Measurements from ENCODE around the gene STK17A. TPM values are rescaled to one million over a fixed set of nuclear protein-coding genes. Genes with fewer than 3 reads are reported as not detected.
A peak's percentile ranks its signal among the peaks of the same experiment; 100 is the strongest.

STK17A gene
- total and polyA plus RNA-seq, 4 experiments from 2014 or later: 118 to 168 (median 129) TPM

DNA sequence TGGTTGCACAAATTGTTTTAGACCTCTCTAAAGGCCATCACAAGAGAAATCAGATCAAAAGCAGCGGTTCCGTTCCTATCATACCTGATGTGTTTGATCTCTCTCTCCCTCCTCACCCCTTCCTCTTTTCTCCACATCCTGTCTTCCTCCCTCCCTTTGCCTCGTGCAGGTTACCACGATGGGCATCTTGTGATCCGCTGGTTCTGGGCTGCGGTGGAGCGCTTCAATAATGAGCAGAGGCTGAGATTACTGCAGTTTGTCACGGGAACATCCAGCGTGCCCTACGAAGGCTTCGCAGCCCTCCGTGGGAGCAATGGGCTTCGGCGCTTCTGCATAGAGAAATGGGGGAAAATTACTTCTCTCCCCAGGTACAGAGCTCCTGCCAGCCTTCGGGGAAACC is 28.5 kb upstream of the STK17A start:
- H3K9me3 ChIP-seq (ENCODE audit: control insufficient read depth in 1 of 2, low read length in 2 of 2): no peaks in the 10 kb centered on the region
- no peak overlapping the region for H3K4me3 ChIP-seq (ENCODE audit: low read length in 2 of 2)
- H3K4me1 ChIP-seq (ENCODE audit: insufficient read depth, low read length): peaks cover 26% of the 10 kb centered on the region
- Mint-ChIP-seq H3K9me3 (no peaks in the 10 kb centered on the region), H3K27ac (peak overlapping the region in 4 of 7 donors; percentile 2 to 75 (median 44)), H3K27me3 (peaks cover 7 to 9% of the 10 kb centered on the region in 2 donors), H3K36me3 (no peaks in the 10 kb centered on the region), H3K4me1 (peaks cover 15 to 29% (median 17%) of the 10 kb centered on the region in 4 donors), H3K4me3 (peak overlapping the region in 5 of 8 donors; percentile 35 to 84 (median 72))
- H3K27me3 ChIP-seq (ENCODE audit: insufficient read depth, low read length): no peaks in the 10 kb centered on the region
- POLR2A ChIA-PET (ENCODE audit: partially characterized antibody): interaction anchor here (1.2 kb wide), 1 partner anchor 28 kb away, joined by 4 read pairs; the partner anchor contains the start of gene STK17A
- H3K36me3 ChIP-seq (ENCODE audit: insufficient read depth, low read length): no peaks in the 10 kb centered on the region
- peak in 2 of 5 donors; percentile 17 to 39 for DNase-seq
- intact Hi-C loops (cut with micrococcal nuclease): no loop called here
- no peak overlapping the region for H3K27ac ChIP-seq (ENCODE audit: low read depth, low read length)
- CTCF ChIA-PET (ENCODE audit: partially characterized antibody): interaction anchor here (0.6 to 3.1 kb wide), 2 partner anchors 28 to 1115 kb away, joined by 6 to 13 read pairs; partner anchors contain the start of gene STK17A

DNA sequence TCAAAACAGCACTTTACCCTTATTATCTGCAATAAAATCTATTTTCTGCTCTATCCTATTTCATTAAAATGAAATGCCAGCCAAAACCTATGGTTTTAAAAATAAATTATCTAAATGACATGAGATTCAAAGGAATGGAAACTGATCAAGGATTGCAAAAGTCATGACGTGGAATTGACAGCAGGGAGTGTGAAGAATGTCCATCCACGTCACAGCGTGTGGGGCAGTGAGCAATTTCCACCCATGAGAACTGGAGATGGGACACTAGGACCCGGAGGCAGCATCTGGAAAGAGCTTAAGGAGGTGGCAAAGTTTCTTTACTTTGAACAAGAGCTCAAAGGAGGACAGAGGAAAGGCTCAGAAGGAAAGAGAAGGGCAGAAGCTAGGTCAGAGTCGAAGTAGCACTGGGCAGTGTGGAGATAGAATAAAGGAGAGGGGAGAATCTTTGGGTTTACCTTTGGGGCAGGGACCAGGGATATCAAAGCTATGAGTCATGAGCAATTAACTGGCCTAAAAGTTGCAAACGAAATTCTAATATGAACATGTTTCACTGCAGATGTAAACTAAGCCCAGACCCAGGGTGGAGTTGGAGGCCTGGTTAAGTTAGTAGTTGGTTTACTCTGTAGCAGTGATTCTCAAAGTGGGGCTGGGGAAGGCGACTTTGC is 24.9 kb upstream of the STK17A start:
- peaks cover 15 to 24% (median 17%) of the 10 kb centered on the region in 4 donors for H3K4me1 Mint-ChIP-seq
- Histone ChIP-seq H3K27ac (ENCODE audit: low read depth, low read length) (no peak overlapping the region), H3K4me3 (ENCODE audit: low read length in 2 of 2) (no peak overlapping the region), H3K4me1 (ENCODE audit: insufficient read depth, low read length) (peaks cover 20% of the 10 kb centered on the region), H3K36me3 (ENCODE audit: insufficient read depth, low read length) (no peaks in the 10 kb centered on the region), H3K27me3 (ENCODE audit: insufficient read depth, low read length) (no peaks in the 10 kb centered on the region), H3K9me3 (ENCODE audit: control insufficient read depth in 1 of 2, low read length in 2 of 2) (no peaks in the 10 kb centered on the region)
- H3K27me3 Mint-ChIP-seq: peaks cover 9 to 23% of the 10 kb centered on the region in 2 donors
- H3K36me3 Mint-ChIP-seq: no peaks in the 10 kb centered on the region
- no peak for DNase-seq
- no peak overlapping the region for H3K4me3 Mint-ChIP-seq
- intact Hi-C loops (cut with micrococcal nuclease): no loop called here
- CTCF ChIA-PET (ENCODE audit: partially characterized antibody): interaction anchor here (0.6 to 1.7 kb wide), 3 partner anchors 10 to 148 kb away, joined by 3 to 5 read pairs (median 4); partner anchors contain the start of gene STK17A
- POLR2A ChIA-PET (ENCODE audit: partially characterized antibody): no interaction called here
- peak overlapping the region in 1 of 7 donors; percentile 12 for H3K27ac Mint-ChIP-seq
- no peaks in the 10 kb centered on the region for H3K9me3 Mint-ChIP-seq

DNA sequence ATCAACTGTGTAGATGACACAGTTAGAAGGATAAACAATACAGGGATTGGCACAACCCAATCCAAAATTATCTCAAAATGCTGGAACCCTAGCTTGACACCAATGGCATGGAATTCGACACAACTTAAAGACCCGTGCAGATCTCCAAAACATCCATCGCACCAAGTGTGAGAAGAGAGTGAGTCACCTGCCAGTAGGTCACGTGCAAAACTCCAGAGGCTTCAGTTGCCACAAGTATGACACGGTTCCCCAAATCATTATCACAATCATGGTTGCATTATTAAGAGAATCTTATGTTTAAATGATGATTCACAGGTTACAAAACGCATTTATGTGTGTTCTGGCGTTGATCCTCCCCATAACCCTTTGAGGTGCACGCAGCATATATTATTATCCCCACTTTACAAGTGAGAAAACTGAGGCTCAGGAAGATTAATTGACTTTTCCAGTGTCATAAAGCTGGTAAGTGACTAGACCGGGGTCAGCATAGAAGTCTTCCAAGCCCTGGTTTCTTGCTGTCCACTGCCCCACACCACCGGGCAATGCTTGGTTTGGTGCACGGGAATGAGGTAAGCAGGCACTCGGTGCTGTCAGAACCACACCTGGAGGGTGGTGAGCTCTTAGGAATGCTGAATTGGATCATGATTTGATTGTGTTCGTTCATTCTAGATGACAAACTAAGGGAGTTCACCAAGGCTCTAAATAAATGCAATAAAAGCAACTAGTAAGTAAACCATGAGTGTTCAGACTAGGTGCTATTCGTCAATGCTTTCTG is 23.6 kb upstream of the STK17A start:
- H3K27me3 ChIP-seq (ENCODE audit: insufficient read depth, low read length): no peaks in the 10 kb centered on the region
- peaks cover 6% of the 10 kb centered on the region for H3K4me1 ChIP-seq (ENCODE audit: insufficient read depth, low read length)
- H3K27me3 Mint-ChIP-seq: peaks cover 10 to 28% of the 10 kb centered on the region in 2 donors
- H3K4me1 Mint-ChIP-seq: peaks cover 7 to 10% (median 7%) of the 10 kb centered on the region in 4 donors
- no peak overlapping the region for H3K4me3 Mint-ChIP-seq
- no peaks in the 10 kb centered on the region for H3K9me3 ChIP-seq (ENCODE audit: control insufficient read depth in 1 of 2, low read length in 2 of 2)
- no peak overlapping the region for H3K27ac ChIP-seq (ENCODE audit: low read depth, low read length)
- ChIA-PET CTCF (ENCODE audit: partially characterized antibody) (interaction anchor here (1.1 to 1.7 kb wide), 2 partner anchors 9 to 23 kb away, joined by 4 to 5 read pairs; partner anchors contain the start of gene STK17A), POLR2A (ENCODE audit: partially characterized antibody) (no interaction called here)
- H3K36me3 ChIP-seq (ENCODE audit: insufficient read depth, low read length): no peaks in the 10 kb centered on the region
- intact Hi-C loops (cut with micrococcal nuclease): no loop called here
- H3K27ac Mint-ChIP-seq: no peak overlapping the region
- H3K4me3 ChIP-seq (ENCODE audit: low read length in 2 of 2): no peak overlapping the region
- no peaks in the 10 kb centered on the region for H3K36me3 Mint-ChIP-seq
- no peak for DNase-seq
- no peaks in the 10 kb centered on the region for H3K9me3 Mint-ChIP-seq

DNA sequence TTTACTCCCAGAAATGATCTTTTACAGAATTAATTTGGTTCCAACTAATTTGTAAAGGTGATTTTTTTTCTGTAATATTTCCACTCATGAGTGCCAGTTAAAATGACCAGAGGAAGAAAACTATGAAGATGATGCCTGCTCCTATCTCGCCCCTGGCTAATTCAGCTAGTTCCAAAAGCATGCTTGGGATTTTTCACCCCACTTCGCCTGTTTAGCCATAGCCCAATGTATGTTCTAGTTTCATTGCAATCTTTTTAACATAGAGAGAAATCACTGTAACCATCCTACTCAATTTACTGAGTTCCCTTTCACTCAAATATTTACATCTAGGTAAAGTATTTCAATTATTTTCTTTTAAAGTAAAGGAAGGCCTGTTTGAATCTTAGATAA is 23.0 kb upstream of the STK17A start:
- Histone ChIP-seq H3K9me3 (ENCODE audit: control insufficient read depth in 1 of 2, low read length in 2 of 2) (no peaks in the 10 kb centered on the region), H3K36me3 (ENCODE audit: insufficient read depth, low read length) (no peaks in the 10 kb centered on the region), H3K27ac (ENCODE audit: low read depth, low read length) (no peak overlapping the region), H3K27me3 (ENCODE audit: insufficient read depth, low read length) (no peaks in the 10 kb centered on the region), H3K4me3 (ENCODE audit: low read length in 2 of 2) (no peak overlapping the region), H3K4me1 (ENCODE audit: insufficient read depth, low read length) (peaks cover under 1% of the 10 kb centered on the region)
- Mint-ChIP-seq H3K27me3 (peaks cover 11 to 28% of the 10 kb centered on the region in 2 donors), H3K27ac (no peak overlapping the region), H3K36me3 (no peaks in the 10 kb centered on the region), H3K4me3 (no peak overlapping the region), H3K9me3 (no peaks in the 10 kb centered on the region), H3K4me1 (peaks cover 1 to 5% (median 2%) of the 10 kb centered on the region in 4 donors)
- ChIA-PET CTCF (ENCODE audit: partially characterized antibody) (no interaction called here), POLR2A (ENCODE audit: partially characterized antibody) (no interaction called here)
- DNase-seq: no peak
- intact Hi-C loops (cut with micrococcal nuclease): no loop called here

DNA sequence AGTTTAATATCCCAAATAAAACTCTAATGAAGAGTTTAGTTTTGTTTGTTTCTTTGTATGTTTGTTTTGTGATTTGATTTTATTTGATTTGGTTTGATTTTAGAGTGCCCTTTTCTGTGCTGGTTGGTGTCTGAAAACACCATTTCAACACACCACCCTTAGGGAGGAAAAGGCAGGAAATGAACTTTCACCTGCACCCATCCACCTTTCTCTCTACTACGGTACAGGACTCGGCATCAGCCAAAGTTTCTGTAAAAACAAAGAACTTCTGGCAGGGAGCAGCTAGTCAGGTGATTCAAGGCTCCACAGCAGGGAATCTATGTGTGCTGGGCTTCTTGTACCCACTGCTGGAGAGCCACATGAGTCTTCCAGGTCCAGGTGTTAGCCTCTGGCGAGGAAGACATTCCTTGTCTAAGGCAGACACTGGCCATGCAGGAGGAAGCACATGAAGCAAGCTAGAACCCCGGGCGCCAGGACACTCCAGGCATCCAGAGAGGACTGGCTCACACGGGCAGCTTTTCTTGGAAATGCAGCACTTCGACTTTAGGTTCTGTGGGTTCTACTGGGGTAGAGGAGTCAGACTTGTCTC is 22.1 kb upstream of the STK17A start:
- CTCF ChIA-PET (ENCODE audit: partially characterized antibody): no interaction called here
- Histone ChIP-seq H3K9me3 (ENCODE audit: control insufficient read depth in 1 of 2, low read length in 2 of 2) (no peaks in the 10 kb centered on the region), H3K27me3 (ENCODE audit: insufficient read depth, low read length) (no peaks in the 10 kb centered on the region), H3K36me3 (ENCODE audit: insufficient read depth, low read length) (no peaks in the 10 kb centered on the region), H3K4me1 (ENCODE audit: insufficient read depth, low read length) (no peaks in the 10 kb centered on the region), H3K4me3 (ENCODE audit: low read length in 2 of 2) (no peak overlapping the region), H3K27ac (ENCODE audit: low read depth, low read length) (no peak overlapping the region)
- Mint-ChIP-seq H3K27ac (no peak overlapping the region), H3K4me3 (no peak overlapping the region), H3K27me3 (peaks cover 12 to 29% of the 10 kb centered on the region in 2 donors), H3K36me3 (no peaks in the 10 kb centered on the region), H3K9me3 (no peaks in the 10 kb centered on the region), H3K4me1 (peaks cover 0 to 3% (median 0%) of the 10 kb centered on the region in 4 donors)
- intact Hi-C loops (cut with micrococcal nuclease): no loop called here
- POLR2A ChIA-PET (ENCODE audit: partially characterized antibody): no interaction called here
- DNase-seq: no peak

DNA sequence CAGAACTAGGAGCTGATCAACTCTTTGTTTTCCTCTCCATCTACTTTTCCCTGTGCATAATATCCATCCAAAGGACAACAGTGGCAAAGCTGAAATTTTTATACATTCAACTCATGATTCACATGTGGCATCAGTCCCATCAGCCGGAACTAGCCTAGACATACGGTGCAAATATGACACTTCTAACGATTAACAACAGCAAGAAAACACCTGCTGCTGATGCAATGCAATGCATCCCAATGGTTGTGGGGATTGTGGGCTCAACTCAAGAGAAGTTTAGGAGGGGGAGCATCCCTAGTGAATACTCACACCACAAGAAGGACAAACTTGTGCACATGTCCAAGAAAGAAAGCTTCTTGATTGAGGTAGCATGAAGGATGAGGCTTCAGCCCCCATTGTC is 20.5 kb upstream of the STK17A start:
- H3K4me3 ChIP-seq (ENCODE audit: low read length in 2 of 2): no peak overlapping the region
- no peaks in the 10 kb centered on the region for H3K9me3 Mint-ChIP-seq
- ChIA-PET POLR2A (ENCODE audit: partially characterized antibody) (no interaction called here), CTCF (ENCODE audit: partially characterized antibody) (interaction anchor here (1.5 kb wide), 1 partner anchor 20 kb away, joined by 5 read pairs; the partner anchor contains the start of gene STK17A)
- no peak overlapping the region for H3K4me3 Mint-ChIP-seq
- no peaks in the 10 kb centered on the region for H3K4me1 Mint-ChIP-seq
- DNase-seq: no peak
- H3K36me3 ChIP-seq (ENCODE audit: insufficient read depth, low read length): no peaks in the 10 kb centered on the region
- H3K27ac Mint-ChIP-seq: no peak overlapping the region
- intact Hi-C loops (cut with micrococcal nuclease): no loop called here
- peaks cover 12 to 29% of the 10 kb centered on the region in 2 donors for H3K27me3 Mint-ChIP-seq
- H3K4me1 ChIP-seq (ENCODE audit: insufficient read depth, low read length): no peaks in the 10 kb centered on the region
- H3K27ac ChIP-seq (ENCODE audit: low read depth, low read length): no peak overlapping the region
- no peaks in the 10 kb centered on the region for H3K27me3 ChIP-seq (ENCODE audit: insufficient read depth, low read length)
- H3K36me3 Mint-ChIP-seq: no peaks in the 10 kb centered on the region
- no peaks in the 10 kb centered on the region for H3K9me3 ChIP-seq (ENCODE audit: control insufficient read depth in 1 of 2, low read length in 2 of 2)

DNA sequence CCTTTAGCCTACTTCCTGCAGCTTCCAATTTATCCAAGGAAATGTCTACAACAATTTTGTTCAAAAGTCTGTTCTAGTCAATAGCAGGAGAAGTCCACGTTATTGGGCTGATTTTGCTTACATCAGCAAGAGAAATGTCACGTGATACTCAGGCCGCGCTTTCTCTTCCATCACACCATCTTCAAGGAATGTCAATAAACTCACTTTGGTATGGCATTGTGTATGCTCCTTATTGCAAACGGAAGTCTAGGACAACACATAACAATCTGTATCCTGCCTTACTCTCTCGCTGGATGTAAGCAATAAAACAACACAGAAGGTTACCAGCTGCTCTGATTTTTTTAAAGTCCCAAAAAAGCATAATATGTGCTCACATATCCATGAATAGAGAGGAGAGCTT is 17.1 kb upstream of the STK17A start:
- POLR2A ChIA-PET (ENCODE audit: partially characterized antibody): no interaction called here
- Histone ChIP-seq H3K27me3 (ENCODE audit: insufficient read depth, low read length) (no peaks in the 10 kb centered on the region), H3K9me3 (ENCODE audit: control insufficient read depth in 1 of 2, low read length in 2 of 2) (no peaks in the 10 kb centered on the region), H3K27ac (ENCODE audit: low read depth, low read length) (no peak overlapping the region), H3K4me1 (ENCODE audit: insufficient read depth, low read length) (no peaks in the 10 kb centered on the region), H3K4me3 (ENCODE audit: low read length in 2 of 2) (no peak overlapping the region), H3K36me3 (ENCODE audit: insufficient read depth, low read length) (no peaks in the 10 kb centered on the region)
- intact Hi-C loops (cut with micrococcal nuclease): no loop called here
- H3K36me3 Mint-ChIP-seq: no peaks in the 10 kb centered on the region
- H3K27me3 Mint-ChIP-seq: peaks cover 10 to 23% of the 10 kb centered on the region in 2 donors
- H3K9me3 Mint-ChIP-seq: no peaks in the 10 kb centered on the region
- H3K4me3 Mint-ChIP-seq: no peak overlapping the region
- H3K27ac Mint-ChIP-seq: no peak overlapping the region
- CTCF ChIA-PET (ENCODE audit: partially characterized antibody): interaction anchor here (0.9 kb wide), 1 partner anchor 156 kb away, joined by 3 read pairs; no protein-coding TSS in a partner anchor
- no peak for DNase-seq
- no peaks in the 10 kb centered on the region for H3K4me1 Mint-ChIP-seq
